Mesenchymal stem cell (in vitro differentiated cells and primary cell): ENCODE data around the gene FHOD1.
A peak's percentile ranks its signal among the peaks of the same experiment; 100 is the strongest.

Source experiments
- DNase-seq: peaks from one replicate; pipeline ENCODE4 v3.0.0-alpha.2; 2013
- H2AFZ ChIP-seq: one replicate; pipeline ENCODE4 v1.6.1; 2013; ENCODE audit warnings: low read depth, mild to moderate bottlenecking, control low read depth, inconsistent platforms, low read length, moderate library complexity
- H2AK5ac ChIP-seq: 2 replicates; pipeline ENCODE4 v1.6.1; 2013; ENCODE audit warnings: low read length, moderate library complexity, mild to moderate bottlenecking, inconsistent platforms; ENCODE audit not compliant: severe bottlenecking
- H2BK120ac ChIP-seq: one replicate; pipeline ENCODE4 v1.6.1; 2013; ENCODE audit warnings: low read depth, mild to moderate bottlenecking, inconsistent platforms, low read length, moderate library complexity
- H2BK12ac ChIP-seq, 2 experiments: one replicate each; pipeline ENCODE4 v1.6.1; 2013; ENCODE audit warnings: inconsistent platforms in 2 of 2, low read length in 2 of 2, mild to moderate bottlenecking in 2 of 2, moderate library complexity in 2 of 2, control low read depth in 1 of 2
- H2BK15ac ChIP-seq: one replicate; pipeline ENCODE4 v1.6.1; 2013; ENCODE audit warnings: mild to moderate bottlenecking, low read depth, inconsistent platforms; ENCODE audit not compliant: poor library complexity, severe bottlenecking
- H2BK5ac ChIP-seq: 2 replicates; pipeline ENCODE4 v1.6.1; 2013; ENCODE audit warnings: low read depth, mild to moderate bottlenecking, low read length, control low read depth, inconsistent platforms; ENCODE audit not compliant: poor library complexity, severe bottlenecking
- H3K14ac ChIP-seq, 2 experiments: one replicate each; pipeline ENCODE4 v1.6.1; 2013; ENCODE audit warnings: inconsistent platforms in 2 of 2, low read length in 2 of 2, control low read depth in 1 of 2, mild to moderate bottlenecking in 1 of 2, moderate library complexity in 1 of 2
- H3K18ac ChIP-seq, 2 experiments: one replicate each; pipeline ENCODE4 v1.6.1; 2013; ENCODE audit warnings: inconsistent platforms in 2 of 2, low read length in 2 of 2, control low read depth in 1 of 2, low read depth in 1 of 2, mild to moderate bottlenecking in 1 of 2
- H3K23ac ChIP-seq, 2 experiments: one replicate each; pipeline ENCODE4 v1.6.1; 2013; ENCODE audit warnings: inconsistent platforms in 2 of 2, low read length in 2 of 2, mild to moderate bottlenecking in 2 of 2, moderate library complexity in 2 of 2, control low read depth in 1 of 2
- H3K27ac ChIP-seq: 2 replicates; pipeline ENCODE4 v1.5.1; 2013; ENCODE audit warnings: mild to moderate bottlenecking, moderate library complexity, low read length, control low read depth, inconsistent platforms; ENCODE audit not compliant: poor library complexity, severe bottlenecking
- H3K27me3 ChIP-seq, 2 experiments: 2 replicates each; pipeline versions ENCODE4 v1.6.1 to v1.7.0; 2013; ENCODE audit warnings: low read length in 2 of 2, mild to moderate bottlenecking in 2 of 2, moderate library complexity in 2 of 2, control low read depth in 1 of 2, inconsistent platforms in 1 of 2; ENCODE audit not compliant: control insufficient read depth in 1 of 2, insufficient read depth in 1 of 2
- H3K36me3 ChIP-seq, 2 experiments: 2 replicates each; pipeline versions ENCODE4 v1.6.1 to v1.7.0; 2013; ENCODE audit warnings: low read length in 2 of 2, control low read depth in 1 of 2, inconsistent platforms in 1 of 2, low read depth in 1 of 2, mild to moderate bottlenecking in 1 of 2; ENCODE audit not compliant: insufficient read depth in 2 of 2, control insufficient read depth in 1 of 2
- H3K4ac ChIP-seq, 2 experiments: one replicate each; pipeline ENCODE4 v1.6.1; 2013; ENCODE audit warnings: inconsistent platforms in 2 of 2, low read length in 2 of 2, mild to moderate bottlenecking in 2 of 2, moderate library complexity in 2 of 2, control low read depth in 1 of 2, low read depth in 1 of 2
- H3K4me1 ChIP-seq: 2 replicates; pipeline ENCODE4 v1.6.1; 2013; ENCODE audit warnings: low read depth, low read length, control low read depth; ENCODE audit not compliant: control insufficient read depth, insufficient read depth
- H3K4me2 ChIP-seq: 2 replicates; pipeline ENCODE4 v1.6.1; 2013; ENCODE audit warnings: low read length, mild to moderate bottlenecking, inconsistent platforms; ENCODE audit not compliant: poor library complexity, severe bottlenecking
- H3K4me3 ChIP-seq, 2 experiments: 2 replicates each; pipeline versions ENCODE4 v1.5.1 to v1.7.0; 2013; ENCODE audit warnings: low read length in 2 of 2, mild to moderate bottlenecking in 2 of 2, control low read depth in 1 of 2, low read depth in 1 of 2; ENCODE audit not compliant: insufficient read depth in 1 of 2
- H3K79me1 ChIP-seq: replicated peaks from 2 replicates; pipeline ENCODE4 v1.6.1; 2013; ENCODE audit warnings: mild to moderate bottlenecking, control low read depth, low read length, inconsistent platforms; ENCODE audit not compliant: poor library complexity, severe bottlenecking
- H3K9ac ChIP-seq: 2 replicates; pipeline ENCODE4 v1.7.0; 2013; ENCODE audit warnings: mild to moderate bottlenecking, low read length, moderate library complexity
- H3K9me3 ChIP-seq: 2 replicates; pipeline ENCODE4 v1.7.0; 2013; ENCODE audit warnings: mild to moderate bottlenecking, low read length; ENCODE audit not compliant: control insufficient read depth
- H4K8ac ChIP-seq: one replicate; pipeline ENCODE4 v1.6.1; 2013; ENCODE audit warnings: inconsistent platforms, mild to moderate bottlenecking, low read length, moderate library complexity
- H4K91ac ChIP-seq: one replicate; pipeline ENCODE4 v1.6.1; 2013; ENCODE audit warnings: mild to moderate bottlenecking, low read length, inconsistent platforms
- WGBS: methylation state at CpG from one replicate; pipeline ENCODE4 v1.1.7; 2013; ENCODE audit warnings: mixed read lengths; 5-methylcytosine and 5-hydroxymethylcytosine counted together

The FHOD1 gene

DNA sequence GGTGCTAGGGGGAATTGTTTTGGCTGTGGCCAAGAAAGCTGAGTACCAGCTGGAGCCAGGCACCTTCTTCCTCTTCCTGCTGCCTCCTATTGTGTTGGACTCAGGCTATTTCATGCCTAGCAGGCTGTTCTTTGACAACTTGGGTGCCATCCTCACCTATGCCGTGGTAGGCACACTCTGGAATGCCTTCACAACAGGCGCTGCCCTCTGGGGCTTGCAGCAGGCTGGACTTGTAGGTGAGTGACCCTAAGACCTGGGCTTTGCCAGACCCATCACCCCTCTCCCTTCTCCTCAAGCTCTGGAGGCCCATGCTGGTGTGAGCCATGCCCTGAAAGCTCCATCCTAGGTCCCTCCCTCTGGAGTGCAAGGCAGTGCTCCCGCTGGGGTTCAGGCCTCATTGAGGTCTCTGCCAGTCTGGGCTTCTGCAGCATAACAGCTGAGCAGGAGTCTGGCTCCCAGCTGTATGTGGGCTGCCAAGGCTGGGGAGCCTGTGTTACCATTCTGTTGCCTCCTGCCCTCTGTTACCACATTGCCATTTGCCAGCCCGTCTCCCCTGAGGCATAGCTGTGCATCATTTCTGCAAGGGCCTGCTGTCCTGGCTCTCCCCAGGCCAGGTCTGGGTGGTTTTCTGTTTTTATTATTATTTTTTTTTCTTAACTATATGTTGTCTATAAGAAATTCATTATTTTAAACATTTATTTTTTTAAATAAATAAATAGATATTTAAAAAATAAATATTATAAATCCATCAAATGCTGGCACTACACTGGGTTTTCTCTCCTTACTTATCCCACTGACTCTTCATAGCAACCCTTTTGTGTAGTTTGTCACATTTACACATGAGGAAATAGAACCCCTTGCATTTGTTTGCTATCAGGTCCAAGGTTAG lies 5.6 kb upstream of the FHOD1 start:
- Histone ChIP-seq H2BK120ac (no peak overlapping the region), H2AK5ac (no peak overlapping the region), H3K4me1 (peaks cover 20% of the 10 kb centered on the region), H3K14ac (no peak overlapping the region), H3K23ac (no peak overlapping the region), H2BK15ac (no peak overlapping the region), H3K27ac (no peak overlapping the region), H4K8ac (no peak overlapping the region), H2BK5ac (no peak overlapping the region), H2AFZ (no peak overlapping the region), H3K4ac (no peak overlapping the region), H4K91ac (no peak overlapping the region), H3K4me2 (no peak overlapping the region), H3K18ac (no peak overlapping the region), H3K79me1 (peaks cover 2% of the 10 kb centered on the region), H2BK12ac (no peak overlapping the region), H3K27me3 (peaks cover 0 to 9% of the 10 kb centered on the region in 2 experiments), H3K36me3 (peaks cover 27 to 49% of the 10 kb centered on the region in 2 experiments), H3K9me3 (no peaks in the 10 kb centered on the region), H3K4me3 (no peak overlapping the region), H3K9ac (no peak overlapping the region)
- no peak for DNase-seq
- 89% methylated on average over 3 of the region's 4 CpGs for WGBS

DNA sequence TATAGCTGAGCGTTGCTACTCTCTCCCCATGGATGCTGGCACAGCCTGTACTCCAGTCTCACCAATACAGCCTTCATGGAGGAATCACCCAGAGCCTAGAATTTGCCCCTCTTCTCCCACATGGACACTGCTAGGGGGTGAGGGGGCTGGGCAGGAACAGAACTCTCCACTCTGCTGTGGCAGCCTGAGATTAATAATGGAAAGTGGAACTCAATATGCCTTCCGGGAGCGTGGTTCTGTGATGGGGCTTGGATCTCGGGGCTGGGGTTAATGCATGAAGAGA lies 2.7 kb upstream of the FHOD1 start:
- Histone ChIP-seq H2BK120ac (no peak overlapping the region), H2BK5ac (no peak overlapping the region), H3K79me1 (peaks cover 2% of the 10 kb centered on the region), H3K4me3 (peak overlapping the region in 1 of 2 experiments; percentile 87), H4K8ac (peak overlapping the region; percentile 73), H3K4me2 (no peak overlapping the region), H3K23ac (peak overlapping the region in 1 of 2 experiments; percentile 78), H3K9ac (peak overlapping the region; percentile 86), H3K27ac (no peak overlapping the region), H2BK15ac (no peak overlapping the region), H3K18ac (no peak overlapping the region), H3K36me3 (peaks cover 8 to 24% of the 10 kb centered on the region in 2 experiments), H2AK5ac (no peak overlapping the region), H3K9me3 (no peaks in the 10 kb centered on the region), H2BK12ac (no peak overlapping the region), H3K4ac (peak overlapping the region in 1 of 2 experiments; percentile 37), H2AFZ (no peak overlapping the region), H3K14ac (no peak overlapping the region), H3K27me3 (peaks cover 0 to 9% of the 10 kb centered on the region in 2 experiments), H3K4me1 (peaks cover 34% of the 10 kb centered on the region), H4K91ac (no peak overlapping the region)
- 97% methylated on average over 3 of the region's 4 CpGs for WGBS
- no peak for DNase-seq

DNA sequence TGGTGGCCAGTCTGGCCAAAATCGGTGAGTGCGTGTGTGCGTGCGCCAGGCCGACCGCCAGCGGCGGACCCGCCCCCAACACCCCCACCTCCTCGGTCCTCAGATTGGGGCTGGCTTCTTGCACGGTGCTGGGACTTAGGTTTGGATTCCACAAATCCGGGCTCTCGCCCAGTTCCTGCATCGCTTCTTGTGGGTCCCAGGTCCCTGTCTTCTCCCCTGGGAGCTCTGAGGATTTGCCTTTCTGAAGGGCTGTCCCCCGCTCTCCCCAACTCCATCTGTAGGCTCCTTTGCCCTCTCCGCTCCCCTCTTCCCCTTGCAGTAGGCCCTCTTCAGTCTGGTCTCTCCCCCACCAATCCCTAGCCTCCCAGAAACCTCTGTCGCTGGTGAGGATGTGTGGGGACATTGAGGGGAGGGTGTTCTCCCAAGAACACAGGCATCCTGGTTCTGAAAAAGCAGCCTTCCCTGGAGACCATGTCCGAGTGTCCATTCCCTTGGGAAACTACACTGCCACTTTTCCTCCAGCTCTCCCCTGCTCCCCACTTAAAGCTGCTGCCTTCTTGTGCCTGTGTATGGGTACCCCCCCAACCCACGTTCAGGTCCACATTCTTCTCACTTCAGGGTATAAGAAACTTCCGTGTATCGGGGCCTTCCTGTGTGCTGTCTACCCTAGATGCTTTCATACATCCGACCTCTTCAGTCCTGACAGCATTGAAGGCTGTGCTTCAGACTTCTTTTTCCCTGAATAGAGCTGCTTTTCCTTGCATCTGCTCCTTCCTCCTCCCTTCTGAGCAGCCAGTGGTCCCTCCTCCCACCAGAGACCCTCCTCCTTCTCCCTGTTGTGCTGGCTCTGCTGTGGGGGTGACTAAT lies 2.1 kb upstream of the FHOD1 start:
- WGBS, result 16% methylated on average over 21 of the region's 22 CpGs

More for the DNA sequence above, 2.1 kb upstream of the FHOD1 start:
- no peak overlapping the region for H2BK5ac ChIP-seq
- peak overlapping the region; percentile 24 for H2AK5ac ChIP-seq
- H3K4me3 ChIP-seq, result peak overlapping the region; percentile 69 to 87
- peak; percentile 34 for DNase-seq
- peak overlapping the region; percentile 74 for H2BK15ac ChIP-seq
- peak overlapping the region in 1 of 2 experiments; percentile 56 for H3K14ac ChIP-seq
- H3K9me3 ChIP-seq, result no peaks in the 10 kb centered on the region
- H4K91ac ChIP-seq, result peak overlapping the region; percentile 62
- H2AFZ ChIP-seq, result peak overlapping the region; percentile 70
- peak overlapping the region in 1 of 2 experiments; percentile 78 for H3K23ac ChIP-seq
- peak overlapping the region; percentile 86 for H3K9ac ChIP-seq
- peaks cover 0 to 9% of the 10 kb centered on the region in 2 experiments for H3K27me3 ChIP-seq
- peak overlapping the region; percentile 95 for H2BK120ac ChIP-seq
- peak overlapping the region in 1 of 2 experiments; percentile 45 for H2BK12ac ChIP-seq
- H4K8ac ChIP-seq, result peak overlapping the region; percentile 92
- H3K18ac ChIP-seq, result peak overlapping the region; percentile 88 to 94
- H3K27ac ChIP-seq, result no peak overlapping the region
- peaks cover 40% of the 10 kb centered on the region for H3K4me1 ChIP-seq
- peaks cover 8 to 19% of the 10 kb centered on the region in 2 experiments for H3K36me3 ChIP-seq
- peaks cover 2% of the 10 kb centered on the region for H3K79me1 ChIP-seq
- peak overlapping the region; percentile 96 for H3K4me2 ChIP-seq
- H3K4ac ChIP-seq, result peak overlapping the region in 1 of 2 experiments; percentile 37
